H1 (cell line): ENCODE results near the gene COX19. TPM values are rescaled to one million over a fixed set of nuclear protein-coding genes. Genes with fewer than 3 reads are reported as not detected.

Experiments used
- CTCF ChIA-PET: fragments of 300-600 bp; sonication (Branson Sonifier 250); formaldehyde crosslinking; loops from one replicate; lab custom pipeline; 2021; ENCODE audit not compliant: partially characterized antibody; lab: Charles Lee
- POLR2A ChIA-PET: fragments of 300-600 bp; sonication (Branson Sonifier 250); formaldehyde crosslinking; loops from one replicate; lab custom pipeline; 2021; ENCODE audit warnings: inconsistent platforms; ENCODE audit not compliant: partially characterized antibody; lab: Charles Lee
- DNase-seq, 2 experiments: peaks; one replicate each; pipeline versions ENCODE4 v3.0.0 to v3.0.0-alpha.2; 2010 to 2022; ENCODE audit warnings: low spot score in 2 of 2, low read depth in 1 of 2, mixed read lengths in 1 of 2
- FAIRE-seq: peaks from 2 replicates; lab custom pipeline; 2011; peaks lifted over from hg19 to GRCh38; lab: Jason Lieb, UNC
- H2AFZ ChIP-seq: 2 replicates; pipeline ENCODE4 v1.8.1; 2012; ENCODE audit warnings: low read length, inconsistent platforms
- H2AK5ac ChIP-seq: 2 replicates; pipeline ENCODE4 v1.6.1; 2013; ENCODE audit warnings: low read depth, low read length
- H2BK120ac ChIP-seq: replicated peaks from 2 replicates; pipeline ENCODE3; 2013; ENCODE audit warnings: low read depth, low read length, inconsistent platforms
- H2BK12ac ChIP-seq: 2 replicates; pipeline ENCODE4 v1.6.1; 2013; ENCODE audit warnings: low read depth, low read length
- H2BK15ac ChIP-seq: 2 replicates; pipeline ENCODE4 v1.6.1; 2013; ENCODE audit warnings: low read length
- H2BK20ac ChIP-seq: 2 replicates; pipeline ENCODE4 v1.6.1; 2013; ENCODE audit warnings: low read length
- H2BK5ac ChIP-seq: 2 replicates; pipeline ENCODE4 v1.6.1; 2013; ENCODE audit warnings: low read depth, low read length
- H3K14ac ChIP-seq: 2 replicates; pipeline ENCODE4 v1.6.1; 2013; ENCODE audit warnings: inconsistent platforms; ENCODE audit not compliant: insufficient read length
- H3K18ac ChIP-seq: 2 replicates; pipeline ENCODE4 v1.6.1; 2013; ENCODE audit warnings: low read length; ENCODE audit errors: extremely low read depth
- H3K23ac ChIP-seq: 2 replicates; pipeline ENCODE4 v1.6.1; 2013; ENCODE audit warnings: inconsistent platforms; ENCODE audit not compliant: insufficient read length
- H3K23me2 ChIP-seq: 2 replicates; pipeline ENCODE4 v1.6.1; 2013; ENCODE audit warnings: low read depth, low read length
- H3K27ac ChIP-seq: 2 replicates; pipeline ENCODE4 v1.6.1; 2011; ENCODE audit warnings: low read depth, low read length, inconsistent platforms
- H3K27me3 ChIP-seq, 4 experiments: replicated peaks in 1 of 4; 1 replicate in 1 of 4; 2 replicates in 3 of 4; pipeline versions ENCODE4 v1.6.1 to v1.8.1; 2011 to 2013; ENCODE audit warnings: low read length in 3 of 4, mild to moderate bottlenecking in 3 of 4, inconsistent platforms in 2 of 4, mixed read lengths in 2 of 4, moderate library complexity in 1 of 4; ENCODE audit not compliant: control insufficient read depth in 3 of 4, insufficient read depth in 3 of 4; ENCODE audit errors: extremely low read depth in 1 of 4
- H3K36me3 ChIP-seq, 4 experiments: 2 replicates each; pipeline versions ENCODE4 v1.6.1 to v1.8.1; 2011 to 2013; ENCODE audit warnings: mild to moderate bottlenecking in 4 of 4, low read length in 3 of 4, moderate library complexity in 2 of 4, control low read depth in 1 of 4, inconsistent platforms in 1 of 4; ENCODE audit not compliant: insufficient read depth in 4 of 4, control insufficient read depth in 2 of 4
- H3K4ac ChIP-seq: replicated peaks from 2 replicates; pipeline ENCODE3; 2013; ENCODE audit warnings: low read length, low read depth, mixed read lengths, inconsistent platforms; ENCODE audit not compliant: insufficient read length
- H3K4me1 ChIP-seq, 4 experiments: replicated peaks in 1 of 4; 1 replicate in 1 of 4; 2 replicates in 3 of 4; pipeline versions ENCODE4 v1.6.1 to v1.8.1; 2011 to 2013; ENCODE audit warnings: low read length in 3 of 4, inconsistent platforms in 2 of 4, mixed read lengths in 1 of 4; ENCODE audit not compliant: insufficient read depth in 4 of 4, control insufficient read depth in 3 of 4
- H3K4me2 ChIP-seq, 2 experiments: 2 replicates each; pipeline versions ENCODE4 v1.6.1 to v1.8.1; 2011 to 2013; ENCODE audit warnings: low read depth in 2 of 2, low read length in 2 of 2, control low read depth in 1 of 2, inconsistent platforms in 1 of 2, mild to moderate bottlenecking in 1 of 2; ENCODE audit not compliant: insufficient read depth in 1 of 2
- H3K4me3 ChIP-seq, 4 experiments: fragments of 200-600, 300-600 bp in 1 of 4; sonication (generic), shearing (Covaris generic), sonication (Bioruptor Twin) in 1 of 4; 2 replicates each; pipeline versions ENCODE4 v1.5.1 to v1.8.1; 2011 to 2016; ENCODE audit warnings: low read length in 4 of 4, low read depth in 3 of 4, control low read depth in 2 of 4, inconsistent platforms in 2 of 4, mild to moderate bottlenecking in 2 of 4, mixed read lengths in 1 of 4, moderate library complexity in 1 of 4; ENCODE audit not compliant: insufficient read depth in 2 of 4; ENCODE audit errors: extremely low read depth in 1 of 4
- H3K56ac ChIP-seq: replicated peaks from 2 replicates; pipeline ENCODE3; 2013; ENCODE audit warnings: low read depth, mild to moderate bottlenecking, mixed read lengths, low read length, inconsistent platforms; ENCODE audit not compliant: insufficient read length
- H3K79me1 ChIP-seq: 2 replicates; pipeline ENCODE4 v1.6.1; 2013; ENCODE audit warnings: low read depth, low read length, control low read depth
- H3K79me2 ChIP-seq, 2 experiments: 2 replicates each; pipeline versions ENCODE4 v1.6.1 to v1.8.1; 2012 to 2013; ENCODE audit warnings: low read length in 2 of 2, mild to moderate bottlenecking in 2 of 2, inconsistent platforms in 1 of 2; ENCODE audit not compliant: insufficient read depth in 2 of 2, control insufficient read depth in 1 of 2
- H3K9ac ChIP-seq, 4 experiments: replicated peaks in 1 of 4; 1 replicate in 1 of 4; 2 replicates in 3 of 4; pipeline versions ENCODE4 v1.6.1 to v1.8.1; 2011 to 2013; ENCODE audit warnings: low read depth in 3 of 4, low read length in 3 of 4, control low read depth in 2 of 4, mild to moderate bottlenecking in 2 of 4, moderate library complexity in 2 of 4, inconsistent platforms in 1 of 4; ENCODE audit errors: extremely low read depth in 1 of 4
- H3K9me3 ChIP-seq, 2 experiments: 2 replicates each; pipeline versions ENCODE4 v1.6.1 to v1.8.1; 2012 to 2013; ENCODE audit warnings: mild to moderate bottlenecking in 2 of 2, moderate library complexity in 2 of 2, control low read depth in 1 of 2, inconsistent platforms in 1 of 2, low read depth in 1 of 2, low read length in 1 of 2, mixed read lengths in 1 of 2; ENCODE audit not compliant: insufficient read depth in 2 of 2
- H4K20me1 ChIP-seq, 2 experiments: replicated peaks in 1 of 2; 2 replicates each; pipeline versions ENCODE3 to v1.8.1; 2011 to 2013; ENCODE audit warnings: inconsistent platforms in 2 of 2, low read length in 2 of 2, mild to moderate bottlenecking in 1 of 2; ENCODE audit not compliant: insufficient read depth in 2 of 2, control insufficient read depth in 1 of 2
- H4K5ac ChIP-seq: 2 replicates; pipeline ENCODE4 v1.6.1; 2013; ENCODE audit warnings: low read length, low read depth, mixed read lengths, inconsistent platforms; ENCODE audit not compliant: insufficient read length
- H4K8ac ChIP-seq: 2 replicates; pipeline ENCODE4 v1.8.0; 2013; ENCODE audit warnings: mild to moderate bottlenecking, moderate library complexity, low read length, inconsistent platforms; ENCODE audit not compliant: insufficient read depth; ENCODE audit errors: extremely low read depth
- H4K91ac ChIP-seq: replicated peaks from 2 replicates; pipeline ENCODE3; 2013; ENCODE audit warnings: low read length, mixed read lengths, inconsistent platforms; ENCODE audit not compliant: insufficient read length
- ASH2L ChIP-seq: fragments of 200-600, 300-600 bp; sonication (generic); IDR thresholded peaks from one replicate; pipeline ENCODE4 v1.7.1; 2017; ENCODE audit warnings: low read length
- ATF3 ChIP-seq: IDR thresholded peaks from 2 replicates; pipeline ENCODE4 v1.6.1; 2011; ENCODE audit warnings: low read depth, mild to moderate bottlenecking, low read length; ENCODE audit not compliant: insufficient read depth
- BRCA1 ChIP-seq: IDR thresholded peaks from 2 replicates; pipeline ENCODE4 v1.6.1; 2012; ENCODE audit warnings: low read depth, low read length, improper control_type of control experiment
- CBX8 ChIP-seq: fragments of 300-800, 300-1000 bp; sonication (generic); IDR thresholded peaks from 2 replicates; pipeline ENCODE4 v1.7.1; 2016; ENCODE audit warnings: low read depth, low read length, borderline replicate concordance
- JUN ChIP-seq: IDR thresholded peaks from 2 replicates; pipeline ENCODE4 v1.6.1; 2011; ENCODE audit warnings: low read depth, mild to moderate bottlenecking, improper control_type of control experiment, low read length
- KDM4A ChIP-seq: IDR thresholded peaks from one replicate; pipeline ENCODE4 v1.7.1; 2012; ENCODE audit warnings: low read depth, mild to moderate bottlenecking, moderate library complexity, low read length, inconsistent platforms; ENCODE audit not compliant: severe bottlenecking
- KDM5A ChIP-seq: fragments of 200-600 bp; IDR thresholded peaks from 2 replicates; pipeline ENCODE4 v1.7.1; 2012; ENCODE audit warnings: mild to moderate bottlenecking, low read length, inconsistent platforms, mixed read lengths
- SIX5 ChIP-seq: IDR thresholded peaks from 2 replicates; pipeline ENCODE4 v1.6.1; 2011; ENCODE audit warnings: mild to moderate bottlenecking, low read depth, low read length
- SP4 ChIP-seq: IDR thresholded peaks from 2 replicates; pipeline ENCODE4 v1.6.1; 2012; ENCODE audit warnings: low read length, inconsistent platforms
- TCF12 ChIP-seq: IDR thresholded peaks from 2 replicates; pipeline ENCODE4 v1.6.1; 2011; ENCODE audit warnings: low read depth, mild to moderate bottlenecking, low read length
- WGBS, 2 experiments: shearing (Covaris generic) in 1 of 2; methylation state at CpG; one replicate each; pipeline versions ENCODE4 v1.1.6 to v1.1.7; 2013 to 2015; ENCODE audit warnings: low lambda C conversion rate in 2 of 2, mixed read lengths in 2 of 2, inconsistent platforms in 1 of 2, low coverage in 1 of 2, missing lambda C conversion rate in 1 of 2; ENCODE audit not compliant: insufficient replicate concordance in 2 of 2, insufficient coverage in 1 of 2, insufficient read length in 1 of 2; ENCODE audit errors: extremely low coverage in 1 of 2, missing lambda C conversion rate in 1 of 2; 5-methylcytosine and 5-hydroxymethylcytosine counted together
- polyA plus RNA-seq, 7 experiments: library from polyadenylated mRNA; depleted of rRNA in 3 of 7; stranded (reverse) in 5 of 7; unstranded in 2 of 7; fragments of >200 nt in 5 of 7; fragments of 200-250 nt in 2 of 7; gene quantifications; 1 replicate in 5 of 7; 2 replicates in 1 of 7; 4 replicates in 1 of 7; pipeline versions ENCODE4 v1.2.1 to v1.2.3, GENCODE V29; 2011 to 2013; ENCODE audit warnings: missing spikeins in 2 of 7, mixed read lengths in 2 of 7
- total RNA-seq: library from RNA; stranded (reverse); fragmentation: NEBNext Ultra II Directional; extraction: Animal tissue kit (Norgen Biotek cat#: 25700); gene quantifications from 2 replicates; pipeline ENCODE4 v1.2.1, GENCODE V29; 2021

Gene COX19
- total and polyA plus RNA-seq, 2 of the 8 experiments (the other 6 are each of a cell fraction or from before 2014, with no cell fraction given): 3.9 to 7.9 TPM

GRCh38 chr7:988963-989529 lies 13.7 kb upstream of the COX19 start:
- ChIA-PET CTCF (interaction anchor here (0.6 to 1.7 kb wide), 12 partner anchors 8 to 484 kb away, joined by 3 to 13 read pairs (median 4); no protein-coding TSS in a partner anchor), POLR2A (interaction anchor here (1.0 to 1.3 kb wide), 2 partner anchors 14 to 184 kb away, joined by 3 to 6 read pairs; partner anchors contain the start of gene COX19)
- H4K5ac ChIP-seq: no peak overlapping the region
- no peaks in the 10 kb centered on the region for H4K20me1 ChIP-seq
- no peaks in the 10 kb centered on the region for H3K27me3 ChIP-seq
- H3K14ac ChIP-seq: no peak overlapping the region
- no peaks in the 10 kb centered on the region for H3K36me3 ChIP-seq
- no peak overlapping the region for H2BK120ac ChIP-seq
- H3K4me2 ChIP-seq: no peak overlapping the region
- H3K9me3 ChIP-seq: no peaks in the 10 kb centered on the region
- H2BK5ac ChIP-seq: no peak overlapping the region
- H3K23me2 ChIP-seq: no peaks in the 10 kb centered on the region
- no peak overlapping the region for H2BK12ac ChIP-seq
- no peak overlapping the region; the same call in 1 of the 2 replicates for H4K8ac ChIP-seq
- no peaks in the 10 kb centered on the region for H3K79me2 ChIP-seq
- FAIRE-seq (no peak), DNase-seq (no peak)
- peaks cover 0 to 9% (median 5%) of the 10 kb centered on the region in 4 experiments; a peak in 5 of 7 replicates for H3K4me1 ChIP-seq
- H3K18ac ChIP-seq: no peak overlapping the region; the same call in none of the 2 replicates
- 100% methylated on average over 3 of the region's 15 CpGs; no CpG with 5 or more reads in 1 of the 2 experiments for WGBS, 2 experiments
- no peak overlapping the region for H3K4me3 ChIP-seq
- 0 out of 2 replicates have a peak overlapping the region, but pooled peaks have one; percentile 11 for H2AK5ac ChIP-seq
- H3K23ac ChIP-seq: no peak overlapping the region
- no peak overlapping the region for H4K91ac ChIP-seq
- no peak overlapping the region for H3K27ac ChIP-seq
- TF ChIP-seq SP4 (no peak), SIX5 (no peak), JUN (no peak), ATF3 (no peak), BRCA1 (no peak), KDM5A (no peak), TCF12 (no peak), CBX8 (no peak), KDM4A (no peak), ASH2L (no peak)
- no peak overlapping the region for H2BK20ac ChIP-seq
- H3K4ac ChIP-seq: no peak overlapping the region
- no peak overlapping the region for H2AFZ ChIP-seq
- H3K79me1 ChIP-seq: no peaks in the 10 kb centered on the region
- H3K56ac ChIP-seq: no peak overlapping the region
- no peak overlapping the region for H3K9ac ChIP-seq
- H2BK15ac ChIP-seq: no peak overlapping the region
